ENCODE data around the gene OR2D3.

DNA sequence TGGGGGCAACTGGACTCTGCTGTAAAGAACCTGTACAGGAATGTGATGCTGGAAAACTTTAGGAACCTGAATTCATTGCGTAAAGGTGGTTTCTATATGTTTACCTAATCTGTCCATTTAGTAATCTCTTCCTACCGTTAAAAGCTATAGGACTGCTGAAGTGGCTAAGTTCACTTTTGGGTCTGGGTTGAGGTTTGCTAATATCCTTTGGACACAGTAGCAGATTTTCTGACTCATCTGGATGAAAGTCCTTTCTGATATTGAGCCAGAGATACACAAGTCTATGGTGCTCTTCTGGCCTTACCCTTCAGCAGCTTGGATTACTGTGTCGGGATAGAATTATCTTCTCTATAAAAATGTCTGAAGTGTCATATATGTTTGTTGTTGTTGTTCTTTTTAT lies 22.3 kb downstream of the OR2D3 start:
- no peak for TF ChIP-seq POLR2A (IDR thresholded peaks at IDR 0.05)
- TF ChIP-seq, protein P1, sequence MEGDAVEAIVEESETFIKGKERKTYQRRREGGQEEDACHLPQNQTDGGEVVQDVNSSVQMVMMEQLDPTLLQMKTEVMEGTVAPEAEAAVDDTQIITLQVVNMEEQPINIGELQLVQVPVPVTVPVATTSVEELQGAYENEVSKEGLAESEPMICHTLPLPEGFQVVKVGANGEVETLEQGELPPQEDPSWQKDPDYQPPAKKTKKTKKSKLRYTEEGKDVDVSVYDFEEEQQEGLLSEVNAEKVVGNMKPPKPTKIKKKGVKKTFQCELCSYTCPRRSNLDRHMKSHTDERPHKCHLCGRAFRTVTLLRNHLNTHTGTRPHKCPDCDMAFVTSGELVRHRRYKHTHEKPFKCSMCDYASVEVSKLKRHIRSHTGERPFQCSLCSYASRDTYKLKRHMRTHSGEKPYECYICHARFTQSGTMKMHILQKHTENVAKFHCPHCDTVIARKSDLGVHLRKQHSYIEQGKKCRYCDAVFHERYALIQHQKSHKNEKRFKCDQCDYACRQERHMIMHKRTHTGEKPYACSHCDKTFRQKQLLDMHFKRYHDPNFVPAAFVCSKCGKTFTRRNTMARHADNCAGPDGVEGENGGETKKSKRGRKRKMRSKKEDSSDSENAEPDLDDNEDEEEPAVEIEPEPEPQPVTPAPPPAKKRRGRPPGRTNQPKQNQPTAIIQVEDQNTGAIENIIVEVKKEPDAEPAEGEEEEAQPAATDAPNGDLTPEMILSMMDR (IDR thresholded peaks at IDR 0.05) = no peak

All from prostate gland (tissue), 2 donors.